ENCODE results near the gene HINT2.

- TF ChIP-seq CTCF (conservative IDR thresholded peaks at IDR 0.05; ENCODE audit: low read depth, low read length), result no peak
- TF ChIP-seq EZH2 (IDR thresholded peaks at IDR 0.05; ENCODE audit: low read length, unreplicated experiment), result no peak
- no peak for TF ChIP-seq EZH2phosphoT487 (IDR thresholded peaks at IDR 0.05; ENCODE audit: borderline replicate concordance, low read length)
Observed at GRCh38 chr9:35856882-35857281, 42.0 kb upstream of the HINT2 start.
